HepG2 (cell line): ENCODE results near the gene KCNJ4. TPM values are rescaled to one million over a fixed set of nuclear protein-coding genes. Genes with fewer than 3 reads are reported as not detected.
A peak's percentile ranks its signal among the peaks of the same experiment; 100 is the strongest.

Source experiments
- FOXK2 ChIP-seq: fragments of 450-650 bp; IDR thresholded peaks from 2 replicates; pipeline ENCODE4 v1.6.1; 2016
- GABPA ChIP-seq, 2 experiments: IDR thresholded peaks; 2 replicates each; pipeline ENCODE4 v1.6.1; 2011 to 2016; ENCODE audit warnings: low read depth in 2 of 2, low read length in 1 of 2, missing biosample characterization in 1 of 2, missing genetic modification characterization in 1 of 2
- JUN ChIP-seq: sonication (generic); formaldehyde crosslinking; IDR thresholded peaks from 2 replicates; pipeline ENCODE4 v1.4.0; 2020; ENCODE audit warnings: mild to moderate bottlenecking, missing genetic modification reagents
- KDM1A ChIP-seq: IDR thresholded peaks from 2 replicates; pipeline ENCODE4 v1.6.1; 2016; ENCODE audit warnings: missing compliant biosample characterization
- NRL ChIP-seq: sonication (generic); formaldehyde crosslinking; IDR thresholded peaks from 2 replicates; pipeline ENCODE4 v1.5.0; 2020; ENCODE audit warnings: missing genetic modification reagents, mild to moderate bottlenecking, moderate library complexity, borderline replicate concordance
- SPEN ChIP-seq: sonication (generic); formaldehyde crosslinking; IDR thresholded peaks from 2 replicates; pipeline ENCODE4 v1.5.1; 2020; ENCODE audit warnings: low read depth, mild to moderate bottlenecking, missing genetic modification reagents
- TGIF2 ChIP-seq: IDR thresholded peaks from 2 replicates; pipeline ENCODE4 v1.6.1; 2016; ENCODE audit warnings: control low read depth, missing compliant biosample characterization
- ZC3H4 ChIP-seq: sonication (generic); formaldehyde crosslinking; IDR thresholded peaks from 2 replicates; pipeline ENCODE4 v1.4.0; 2020; ENCODE audit warnings: missing genetic modification reagents, borderline replicate concordance
- ZKSCAN1 ChIP-seq: fragments of 150-350 bp; IDR thresholded peaks from 2 replicates; pipeline ENCODE4 v1.6.1; 2014; ENCODE audit warnings: low read length
- ZNF552 ChIP-seq: sonication (generic); formaldehyde crosslinking; IDR thresholded peaks from 2 replicates; pipeline ENCODE4 v1.9.0; 2022; ENCODE audit warnings: missing genetic modification reagents, mild to moderate bottlenecking, borderline replicate concordance
- ZSCAN9 ChIP-seq: IDR thresholded peaks from 2 replicates; pipeline ENCODE4 v1.6.1; 2016; ENCODE audit warnings: borderline replicate concordance
- polyA plus RNA-seq, 8 experiments: library from polyadenylated mRNA; depleted of rRNA in 3 of 8; stranded (reverse) in 7 of 8; unstranded in 1 of 8; fragments of >200 nt; fragmentation: Illumina TruSeq in 4 of 8; extraction: Trizol in 4 of 8; gene quantifications; 2 replicates each; pipeline versions ENCODE4 v1.2.1 to v1.2.3, GENCODE V29; 2011 to 2016; ENCODE audit warnings: low read depth in 4 of 8, missing spikeins in 1 of 8, mixed read lengths in 1 of 8; ENCODE audit not compliant: insufficient read depth in 1 of 8
- total RNA-seq, 5 experiments: library from RNA; depleted of rRNA; stranded (reverse); fragments of >200 nt; fragmentation: Illumina TruSeq; extraction: Trizol; gene quantifications; 2 replicates each; pipeline ENCODE4 v1.2.3, GENCODE V29; 2016; ENCODE audit warnings: low read depth in 1 of 5
- TF ChIP-seq, protein P1 (sequence below): sonication (generic); formaldehyde crosslinking; IDR thresholded peaks from 2 replicates; pipeline ENCODE4 v1.8.0; 2022; ENCODE audit warnings: mild to moderate bottlenecking, missing genetic modification reagents, moderate library complexity
- TF ChIP-seq, protein P2 (sequence below): sonication (generic); formaldehyde crosslinking; IDR thresholded peaks from 2 replicates; pipeline ENCODE4 v1.5.1; 2020; ENCODE audit warnings: mild to moderate bottlenecking, missing genetic modification reagents, moderate library complexity
- TF ChIP-seq, protein P3 (sequence below): sonication (generic); formaldehyde crosslinking; IDR thresholded peaks from 2 replicates; pipeline ENCODE4 v1.4.0; 2020; ENCODE audit warnings: missing genetic modification reagents

Gene KCNJ4
- total and polyA plus RNA-seq, 2 of the 13 experiments (the other 11 are each of a cell fraction or from before 2014, with no cell fraction given) = not detected

DNA sequence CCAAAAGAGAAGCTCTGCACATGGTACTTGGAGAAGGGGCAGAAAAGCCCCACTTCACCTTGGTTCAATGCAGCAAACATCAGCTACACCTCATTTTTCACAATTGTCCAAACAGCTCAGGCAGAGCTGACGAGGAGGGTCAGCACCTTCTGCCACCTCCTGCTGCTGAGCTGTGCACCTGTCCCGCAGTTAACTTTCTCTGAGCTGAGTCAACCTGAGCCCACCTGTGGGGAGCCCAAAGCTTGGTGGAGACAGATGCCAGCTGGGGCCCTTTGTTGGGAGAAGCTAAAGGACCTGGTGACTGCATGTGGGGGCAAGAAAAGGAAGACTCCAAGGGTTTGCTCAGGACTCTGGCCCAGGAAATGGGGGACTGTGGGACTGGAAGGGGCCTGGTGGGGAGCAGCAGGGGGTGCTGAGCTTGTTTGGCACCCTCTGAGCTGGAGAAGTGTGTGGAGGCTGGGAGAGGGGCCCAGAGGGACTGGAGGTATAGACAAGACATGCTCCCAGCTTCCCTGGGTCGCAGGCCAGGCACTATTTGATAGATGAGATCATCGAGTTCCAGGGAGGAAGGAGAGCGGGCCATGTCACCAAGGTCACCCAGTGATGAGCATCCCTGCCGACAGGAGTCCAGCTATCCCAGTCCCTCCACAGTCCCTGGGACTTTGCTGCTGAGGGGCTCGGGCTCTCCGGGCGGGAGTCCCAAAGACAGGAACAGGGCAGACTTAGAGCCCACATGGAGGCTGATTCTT, 53.5 kb downstream of the KCNJ4 start (continued):
- TF ChIP-seq SPEN (CRISPR knock-in tag) = 0 out of 2 replicates have a peak, but pooled peaks have one; percentile 40
- no peak for TF ChIP-seq ZSCAN9
- TF ChIP-seq ZKSCAN1 = no peak
- TF ChIP-seq TGIF2 (CRISPR knock-in tag) = no peak
- TF ChIP-seq, protein P1, sequence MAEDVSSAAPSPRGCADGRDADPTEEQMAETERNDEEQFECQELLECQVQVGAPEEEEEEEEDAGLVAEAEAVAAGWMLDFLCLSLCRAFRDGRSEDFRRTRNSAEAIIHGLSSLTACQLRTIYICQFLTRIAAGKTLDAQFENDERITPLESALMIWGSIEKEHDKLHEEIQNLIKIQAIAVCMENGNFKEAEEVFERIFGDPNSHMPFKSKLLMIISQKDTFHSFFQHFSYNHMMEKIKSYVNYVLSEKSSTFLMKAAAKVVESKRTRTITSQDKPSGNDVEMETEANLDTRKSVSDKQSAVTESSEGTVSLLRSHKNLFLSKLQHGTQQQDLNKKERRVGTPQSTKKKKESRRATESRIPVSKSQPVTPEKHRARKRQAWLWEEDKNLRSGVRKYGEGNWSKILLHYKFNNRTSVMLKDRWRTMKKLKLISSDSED = no peak
- TF ChIP-seq FOXK2 = no peak
- TF ChIP-seq JUN (CRISPR knock-in tag) = peak; percentile 61; the same call in 1 of the 2 replicates
- TF ChIP-seq, protein P2, sequence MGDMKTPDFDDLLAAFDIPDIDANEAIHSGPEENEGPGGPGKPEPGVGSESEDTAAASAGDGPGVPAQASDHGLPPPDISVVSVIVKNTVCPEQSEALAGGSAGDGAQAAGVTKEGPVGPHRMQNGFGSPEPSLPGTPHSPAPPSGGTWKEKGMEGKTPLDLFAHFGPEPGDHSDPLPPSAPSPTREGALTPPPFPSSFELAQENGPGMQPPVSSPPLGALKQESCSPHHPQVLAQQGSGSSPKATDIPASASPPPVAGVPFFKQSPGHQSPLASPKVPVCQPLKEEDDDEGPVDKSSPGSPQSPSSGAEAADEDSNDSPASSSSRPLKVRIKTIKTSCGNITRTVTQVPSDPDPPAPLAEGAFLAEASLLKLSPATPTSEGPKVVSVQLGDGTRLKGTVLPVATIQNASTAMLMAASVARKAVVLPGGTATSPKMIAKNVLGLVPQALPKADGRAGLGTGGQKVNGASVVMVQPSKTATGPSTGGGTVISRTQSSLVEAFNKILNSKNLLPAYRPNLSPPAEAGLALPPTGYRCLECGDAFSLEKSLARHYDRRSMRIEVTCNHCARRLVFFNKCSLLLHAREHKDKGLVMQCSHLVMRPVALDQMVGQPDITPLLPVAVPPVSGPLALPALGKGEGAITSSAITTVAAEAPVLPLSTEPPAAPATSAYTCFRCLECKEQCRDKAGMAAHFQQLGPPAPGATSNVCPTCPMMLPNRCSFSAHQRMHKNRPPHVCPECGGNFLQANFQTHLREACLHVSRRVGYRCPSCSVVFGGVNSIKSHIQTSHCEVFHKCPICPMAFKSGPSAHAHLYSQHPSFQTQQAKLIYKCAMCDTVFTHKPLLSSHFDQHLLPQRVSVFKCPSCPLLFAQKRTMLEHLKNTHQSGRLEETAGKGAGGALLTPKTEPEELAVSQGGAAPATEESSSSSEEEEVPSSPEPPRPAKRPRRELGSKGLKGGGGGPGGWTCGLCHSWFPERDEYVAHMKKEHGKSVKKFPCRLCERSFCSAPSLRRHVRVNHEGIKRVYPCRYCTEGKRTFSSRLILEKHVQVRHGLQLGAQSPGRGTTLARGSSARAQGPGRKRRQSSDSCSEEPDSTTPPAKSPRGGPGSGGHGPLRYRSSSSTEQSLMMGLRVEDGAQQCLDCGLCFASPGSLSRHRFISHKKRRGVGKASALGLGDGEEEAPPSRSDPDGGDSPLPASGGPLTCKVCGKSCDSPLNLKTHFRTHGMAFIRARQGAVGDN (CRISPR knock-in tag) = peak; percentile 19; the same call in 1 of the 2 replicates
- TF ChIP-seq, protein P3, sequence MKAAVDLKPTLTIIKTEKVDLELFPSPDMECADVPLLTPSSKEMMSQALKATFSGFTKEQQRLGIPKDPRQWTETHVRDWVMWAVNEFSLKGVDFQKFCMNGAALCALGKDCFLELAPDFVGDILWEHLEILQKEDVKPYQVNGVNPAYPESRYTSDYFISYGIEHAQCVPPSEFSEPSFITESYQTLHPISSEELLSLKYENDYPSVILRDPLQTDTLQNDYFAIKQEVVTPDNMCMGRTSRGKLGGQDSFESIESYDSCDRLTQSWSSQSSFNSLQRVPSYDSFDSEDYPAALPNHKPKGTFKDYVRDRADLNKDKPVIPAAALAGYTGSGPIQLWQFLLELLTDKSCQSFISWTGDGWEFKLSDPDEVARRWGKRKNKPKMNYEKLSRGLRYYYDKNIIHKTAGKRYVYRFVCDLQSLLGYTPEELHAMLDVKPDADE = no peak
- TF ChIP-seq KDM1A (CRISPR knock-in tag) = 0 out of 2 replicates have a peak, but pooled peaks have one; percentile 26
- no peak for TF ChIP-seq NRL (CRISPR knock-in tag)
- no peak for TF ChIP-seq ZC3H4 (CRISPR knock-in tag)
- no peak for TF ChIP-seq ZNF552
- 0 out of 2 replicates have a peak, but pooled peaks have one; percentile 2 for TF ChIP-seq GABPA (IDR thresholded peaks at IDR 0.05; ENCODE audit: low read depth, low read length)
- TF ChIP-seq GABPA (CRISPR knock-in tag; IDR thresholded peaks at IDR 0.05; ENCODE audit: low read depth) = no peak
